Activated CD8-positive, alpha-beta T cell treated with anti-CD3 and anti-CD28 coated beads for 36 hours (primary cell): ENCODE results near the gene SDSL. TPM values are rescaled to one million over a fixed set of nuclear protein-coding genes. Genes with fewer than 3 reads are reported as not detected.

Experiments used
- ATAC-seq: fragments of 200-7000 bp; cut with Tn5 transposase; one replicate; pipeline ENCODE4 v1.10.0; 2021; ENCODE audit warnings: mild to moderate bottlenecking, moderate library complexity
- CTCF ChIA-PET: fragments of 350-600 bp; sonication (Branson Sonifier 250); formaldehyde crosslinking; loops from one replicate; lab custom pipeline; 2021; ENCODE audit warnings: antibody characterized with exemption; lab: Charles Lee
- POLR2A ChIA-PET: fragments of 350-600 bp; sonication (Branson Sonifier 250); formaldehyde crosslinking; loops from one replicate; lab custom pipeline; 2021; ENCODE audit warnings: antibody characterized with exemption; lab: Charles Lee
- DNase-seq: peaks from one replicate; pipeline ENCODE4 v3.0.0-alpha.2; 2020
- H3K27ac Mint-ChIP-seq: one replicate; pipeline ENCODE4 v1.8.0; 2021; ENCODE audit warnings: mild to moderate bottlenecking, mixed read lengths
- H3K27me3 Mint-ChIP-seq: one replicate; pipeline ENCODE4 v1.8.0; 2021; ENCODE audit warnings: mixed read lengths
- H3K36me3 Mint-ChIP-seq: one replicate; pipeline ENCODE4 v1.8.0; 2021; ENCODE audit warnings: low read depth, mixed read lengths
- H3K4me1 Mint-ChIP-seq: one replicate; pipeline ENCODE4 v1.8.0; 2021; ENCODE audit warnings: low read depth, mixed read lengths
- H3K4me3 Mint-ChIP-seq: one replicate; pipeline ENCODE4 v1.8.0; 2021; ENCODE audit warnings: mild to moderate bottlenecking, moderate library complexity, mixed read lengths
- H3K9me3 Mint-ChIP-seq: one replicate; pipeline ENCODE4 v1.8.0; 2021; ENCODE audit warnings: mixed read lengths
- CTCF ChIP-seq: fragments of 200-600 bp; IDR thresholded peaks from one replicate; pipeline ENCODE4 v1.8.0; 2022; ENCODE audit warnings: antibody characterized with exemption, mild to moderate bottlenecking
- intact Hi-C: fragments of 100-400 bp; cut with micrococcal nuclease; formaldehyde crosslinking; loops from one replicate; pipeline ENCODE4 v1.10.0; 2022
- total RNA-seq, 2 experiments: library from RNA; stranded (reverse); gene quantifications; one replicate each; pipeline ENCODE4 v1.2.3, GENCODE V29; 2021

The SDSL gene
- total RNA-seq, 2 experiments from 2014 or later = not detected

- Mint-ChIP-seq H3K27me3 (no peaks in the 10 kb centered on the region), H3K4me3 (no peak overlapping the region), H3K9me3 (no peaks in the 10 kb centered on the region), H3K4me1 (no peaks in the 10 kb centered on the region), H3K36me3 (peaks cover 9% of the 10 kb centered on the region), H3K27ac (no peak overlapping the region)
- CTCF ChIA-PET = no interaction called here
- POLR2A ChIA-PET = no interaction called here
- intact Hi-C loops = no loop called here
- ATAC-seq = no peak
- no peak for TF ChIP-seq CTCF
- no peak for DNase-seq
Observed at GRCh38 chr12:113386866-113387566, 35.2 kb upstream of the SDSL start.

GRCh38 chr12:113387631-113388030 lies 34.5 kb upstream of the SDSL start:
- Mint-ChIP-seq H3K9me3 (no peaks in the 10 kb centered on the region), H3K4me3 (no peak overlapping the region), H3K27ac (no peak overlapping the region), H3K27me3 (no peaks in the 10 kb centered on the region), H3K36me3 (peaks cover 9% of the 10 kb centered on the region), H3K4me1 (no peaks in the 10 kb centered on the region)
- TF ChIP-seq CTCF = no peak
- ATAC-seq (no peak), DNase-seq (no peak)
- POLR2A ChIA-PET = no interaction called here
- CTCF ChIA-PET = no interaction called here
- intact Hi-C loops = no loop called here

GRCh38 chr12:113388351-113388750 lies 33.8 kb upstream of the SDSL start:
- intact Hi-C loops = no loop called here
- Mint-ChIP-seq H3K4me3 (no peak overlapping the region), H3K9me3 (no peaks in the 10 kb centered on the region), H3K27me3 (no peaks in the 10 kb centered on the region), H3K27ac (no peak overlapping the region), H3K4me1 (no peaks in the 10 kb centered on the region), H3K36me3 (peaks cover 9% of the 10 kb centered on the region)
- TF ChIP-seq CTCF = no peak
- no peak for ATAC-seq
- ChIA-PET POLR2A (no interaction called here), CTCF (no interaction called here)
- DNase-seq = no peak

GRCh38 chr12:113390064-113391043 lies 31.8 kb upstream of the SDSL start:
- no peaks in the 10 kb centered on the region for H3K27me3 Mint-ChIP-seq
- CTCF ChIA-PET = no interaction called here
- ATAC-seq (no peak), DNase-seq (no peak)
- POLR2A ChIA-PET = no interaction called here
- intact Hi-C loops = no loop called here
- no peak overlapping the region for H3K27ac Mint-ChIP-seq
- H3K4me3 Mint-ChIP-seq = no peak overlapping the region
- H3K4me1 Mint-ChIP-seq = no peaks in the 10 kb centered on the region
- no peak for TF ChIP-seq CTCF
- peaks cover 2% of the 10 kb centered on the region for H3K36me3 Mint-ChIP-seq
- no peaks in the 10 kb centered on the region for H3K9me3 Mint-ChIP-seq

- Mint-ChIP-seq H3K27me3 (no peaks in the 10 kb centered on the region), H3K4me3 (no peak overlapping the region), H3K27ac (no peak overlapping the region), H3K4me1 (no peaks in the 10 kb centered on the region), H3K9me3 (no peaks in the 10 kb centered on the region), H3K36me3 (peaks cover 2% of the 10 kb centered on the region)
- ChIA-PET POLR2A (no interaction called here), CTCF (no interaction called here)
- intact Hi-C loops = no loop called here
- DNase-seq (no peak), ATAC-seq (no peak)
- TF ChIP-seq CTCF = no peak
Observed at GRCh38 chr12:113391145-113391544, 31.0 kb upstream of the SDSL start.
